HG03175 (cell line): ENCODE results near the gene KAZN.

ENCODE experiments used
- ATAC-seq: cut with Tn5 transposase; IDR thresholded peaks from one replicate; pipeline ENCODE4 v1.9.1; 2021; ENCODE audit warnings: mild to moderate bottlenecking, moderate library complexity; ENCODE audit not compliant: unreplicated experiment

Gene KAZN

GRCh38 chr1:15094719-15095495 is 496.4 kb downstream of the KAZN start:
- no peak for ATAC-seq

- ATAC-seq: no peak
These were observed 497.0 kb downstream of the KAZN start for GRCh38 chr1:15095496-15095875.

- no peak for ATAC-seq
These were observed 497.8 kb downstream of the KAZN start for GRCh38 chr1:15096293-15096692.

- no peak for ATAC-seq
These were observed 500.0 kb downstream of the KAZN start for GRCh38 chr1:15098176-15099125.

- ATAC-seq: no peak
These were observed 501.1 kb downstream of the KAZN start for GRCh38 chr1:15099441-15100120.

GRCh38 chr1:15100121-15100879 is 501.8 kb downstream of the KAZN start:
- ATAC-seq: peak; percentile 47

GRCh38 chr1:15100880-15101760 is 502.6 kb downstream of the KAZN start:
- ATAC-seq: no peak

GRCh38 chr1:15101801-15102200 is 503.3 kb downstream of the KAZN start:
- no peak for ATAC-seq

- ATAC-seq: no peak
These were observed 504.2 kb downstream of the KAZN start for GRCh38 chr1:15102646-15103045.

- ATAC-seq: no peak
These were observed 504.7 kb downstream of the KAZN start for GRCh38 chr1:15103211-15103610.

- no peak for ATAC-seq
These were observed 505.4 kb downstream of the KAZN start for GRCh38 chr1:15103906-15104305.

- ATAC-seq: no peak
These were observed 506.3 kb downstream of the KAZN start for GRCh38 chr1:15104768-15105167.

- no peak for ATAC-seq
These were observed 508.1 kb downstream of the KAZN start for GRCh38 chr1:15106608-15107007.

- ATAC-seq: no peak
These were observed 508.7 kb downstream of the KAZN start for GRCh38 chr1:15107058-15107687.

GRCh38 chr1:15107911-15108310 is 509.4 kb downstream of the KAZN start:
- no peak for ATAC-seq

- ATAC-seq: no peak
These were observed 511.8 kb downstream of the KAZN start for GRCh38 chr1:15110128-15110866.

- ATAC-seq: no peak
These were observed 512.4 kb downstream of the KAZN start for GRCh38 chr1:15110867-15111230.

- ATAC-seq: no peak
These were observed 514.7 kb downstream of the KAZN start for GRCh38 chr1:15113146-15113545.

GRCh38 chr1:15114884-15115283 is 516.4 kb downstream of the KAZN start:
- no peak for ATAC-seq
